GM18861 (cell line): ENCODE measurements around the gene HEYL.

ENCODE experiments used
- ATAC-seq: cut with Tn5 transposase; IDR thresholded peaks from one replicate; pipeline ENCODE4 v1.9.1; 2021; ENCODE audit not compliant: unreplicated experiment

HEYL gene

DNA sequence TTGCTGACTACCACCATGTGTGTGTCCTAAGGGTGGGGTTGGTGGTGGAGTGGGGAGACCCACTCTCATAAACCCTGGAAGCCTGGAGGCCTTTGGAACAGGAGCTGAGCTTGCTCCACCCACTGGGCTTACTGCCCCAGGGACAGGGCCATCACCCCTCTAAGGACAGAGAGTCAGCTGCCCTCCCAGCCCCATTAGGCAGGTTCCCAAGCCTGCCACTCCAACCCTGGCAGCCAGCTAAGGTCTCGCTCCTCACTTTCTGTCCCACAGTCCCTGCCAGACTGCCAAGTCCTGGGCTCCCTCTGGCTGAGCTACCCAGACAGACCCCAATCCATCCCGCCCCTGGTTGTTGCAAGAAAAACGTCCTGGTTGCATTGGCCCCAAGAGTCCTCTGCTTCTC is 28.7 kb upstream of the HEYL start:
- no peak for ATAC-seq

- peak; percentile 76 for ATAC-seq
These were observed 27.3 kb upstream of the HEYL start for GRCh38 chr1:39666772-39667171.

DNA sequence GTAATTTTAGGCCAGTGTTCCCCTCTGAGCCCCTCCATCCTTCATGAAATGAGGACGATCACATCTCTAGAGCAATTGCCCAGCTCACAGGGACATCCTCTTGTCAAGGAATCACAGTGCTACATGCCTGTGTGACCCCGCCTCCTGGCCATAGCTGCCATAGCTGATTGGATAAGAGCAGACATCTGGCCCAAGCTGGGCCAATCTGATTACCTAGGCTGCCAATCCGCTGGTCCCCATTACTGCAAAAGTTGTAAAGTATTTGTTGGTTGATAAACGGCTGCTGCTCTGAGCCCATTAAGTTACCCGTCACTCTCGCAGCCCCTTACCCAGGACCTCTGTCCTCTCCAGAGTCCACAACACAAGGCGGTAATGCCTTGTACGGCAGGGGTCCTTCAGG is 24.1 kb upstream of the HEYL start:
- no peak for ATAC-seq

GRCh38 chr1:39662861-39663260 is 23.4 kb upstream of the HEYL start:
- no peak for ATAC-seq

DNA sequence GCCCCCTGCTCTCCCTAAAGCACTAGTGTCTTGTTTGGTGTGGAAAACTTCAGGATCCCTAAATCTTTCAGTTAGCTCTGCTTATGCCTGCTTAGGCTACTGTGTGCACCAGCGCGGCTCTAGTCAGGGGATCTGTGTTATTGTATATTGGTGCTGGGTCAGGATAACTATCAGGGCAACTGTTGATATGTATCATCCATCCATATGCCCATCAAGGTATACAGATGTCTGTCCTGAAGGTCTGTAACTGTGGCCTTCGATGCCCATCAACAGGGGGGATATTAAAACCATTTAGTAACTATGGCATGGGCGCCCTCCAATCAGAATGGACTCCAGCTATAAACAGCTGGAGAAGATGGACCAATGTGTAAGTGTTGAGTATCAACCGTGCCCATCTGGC is 20.1 kb upstream of the HEYL start:
- ATAC-seq = no peak

DNA sequence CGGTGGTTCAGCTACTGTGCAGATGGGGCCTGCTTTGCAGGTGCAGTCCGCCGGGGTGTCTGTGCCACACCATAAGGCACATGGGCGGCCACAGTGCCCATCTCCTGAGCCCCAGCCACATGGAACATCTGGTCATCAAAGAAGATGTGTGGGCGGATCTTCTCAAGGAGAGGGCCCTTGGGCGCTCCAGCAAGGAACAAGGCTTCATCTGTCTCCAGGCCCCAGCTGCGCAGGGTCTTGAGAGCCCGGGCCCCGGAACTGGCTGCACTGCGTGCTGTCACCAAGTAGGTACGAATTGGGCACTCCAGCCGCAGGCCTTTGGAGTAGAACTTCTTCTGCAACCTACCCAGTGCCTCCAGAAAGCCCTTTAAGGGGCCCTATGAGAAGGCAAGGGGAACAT is 19.7 kb upstream of the HEYL start:
- no peak for ATAC-seq

- ATAC-seq = no peak
These were observed 18.6 kb upstream of the HEYL start for GRCh38 chr1:39657923-39658485.

GRCh38 chr1:39657402-39657801 is 18.0 kb upstream of the HEYL start:
- ATAC-seq = no peak

DNA sequence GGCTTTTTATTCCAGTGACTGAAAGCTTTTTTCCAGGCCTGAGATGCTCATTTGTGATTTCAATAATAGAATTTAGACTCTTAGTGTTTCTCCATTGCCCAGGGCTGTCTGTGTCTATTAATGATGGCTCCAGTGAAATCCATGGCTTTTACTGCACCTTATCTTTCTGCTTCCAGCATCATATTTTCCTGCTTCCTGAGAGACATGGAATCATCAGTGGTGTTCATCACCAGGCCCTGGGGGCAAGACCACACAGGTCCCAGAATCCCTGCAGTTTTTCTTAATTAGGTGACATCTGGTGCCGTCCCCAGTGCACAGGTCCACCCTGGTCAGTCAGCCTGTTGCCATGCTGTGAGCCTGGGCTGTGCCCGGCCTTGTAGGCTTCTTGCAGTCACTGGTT is 16.9 kb upstream of the HEYL start:
- ATAC-seq = no peak

DNA sequence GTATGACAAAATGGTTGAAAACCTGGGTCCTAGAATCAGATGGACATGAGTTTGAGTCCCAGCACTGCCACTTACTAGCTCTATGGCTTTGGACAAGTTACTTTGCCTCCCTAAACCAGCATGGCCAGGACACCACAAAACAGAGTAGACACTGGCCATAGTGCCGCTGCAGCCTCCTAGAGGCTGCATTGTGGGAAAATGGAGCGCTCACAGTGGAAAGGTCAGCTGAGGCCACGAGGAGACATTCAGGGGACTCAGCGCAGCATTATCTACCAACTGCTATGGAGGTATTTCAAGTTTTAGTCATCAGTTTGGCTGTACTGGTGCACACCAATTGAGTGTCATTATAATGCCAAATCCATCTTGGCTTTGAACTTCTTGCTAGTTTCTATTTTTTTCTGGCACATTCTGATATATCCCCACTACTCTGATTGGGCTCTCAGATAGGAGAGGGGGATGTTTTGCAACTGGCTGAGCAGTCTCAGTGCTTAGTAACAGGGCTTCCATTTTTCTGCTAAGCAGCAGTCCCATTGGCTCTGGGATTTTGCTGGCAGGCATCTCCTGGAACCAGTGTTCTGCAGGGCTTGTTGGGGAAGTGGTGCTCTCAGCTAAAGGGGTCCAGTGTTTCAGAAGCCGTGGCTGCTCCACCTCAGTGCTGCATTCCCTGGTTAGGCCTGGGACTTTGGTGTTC is 16.3 kb upstream of the HEYL start:
- no peak for ATAC-seq

- ATAC-seq = no peak
These were observed 14.8 kb upstream of the HEYL start for GRCh38 chr1:39654291-39654690.

DNA sequence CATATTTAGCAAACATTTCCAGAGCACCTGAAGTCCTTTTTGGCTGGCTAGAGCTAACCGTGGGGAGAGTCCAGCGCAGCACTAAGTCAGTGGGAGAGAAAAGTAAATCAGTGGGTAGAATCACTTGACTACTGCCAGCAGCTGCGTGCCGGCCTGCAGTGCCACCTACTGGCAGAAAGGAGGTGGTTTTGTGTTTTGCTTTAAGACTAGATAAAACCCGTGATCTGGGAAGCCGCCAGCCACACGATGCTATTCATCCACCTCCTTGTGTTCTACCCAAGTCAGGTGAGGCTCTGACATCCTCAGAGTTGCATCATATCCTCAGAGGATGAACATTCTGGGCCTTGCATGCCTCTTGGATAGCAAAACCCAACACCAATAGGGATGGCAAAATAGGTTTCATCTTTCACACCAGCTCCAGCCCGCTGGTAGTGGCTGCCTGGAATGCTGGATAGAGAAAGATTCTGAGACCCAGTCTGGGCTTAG is 14.1 kb upstream of the HEYL start:
- no peak for ATAC-seq

GRCh38 chr1:39652554-39652953 is 13.1 kb upstream of the HEYL start:
- no peak for ATAC-seq

DNA sequence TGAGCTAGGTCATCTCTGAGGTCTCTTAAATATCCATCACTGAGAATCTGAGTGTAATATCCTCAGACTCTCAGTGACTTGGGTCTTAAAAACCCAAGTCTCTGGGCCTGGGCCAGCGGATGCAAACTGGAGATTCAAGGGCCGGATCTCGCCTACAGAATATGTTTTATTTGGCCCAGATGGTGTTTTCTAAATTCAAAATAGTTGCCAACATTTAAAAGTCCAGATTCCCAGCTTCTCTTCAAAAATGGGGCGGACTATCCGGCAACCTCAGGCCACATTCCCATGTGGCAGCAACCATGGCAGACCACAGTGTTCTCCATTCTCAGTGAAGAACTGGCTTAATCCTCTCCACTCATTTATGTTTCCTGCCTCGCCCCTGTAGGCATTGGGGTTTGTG is 12.7 kb upstream of the HEYL start:
- ATAC-seq = no peak

- ATAC-seq = no peak
These were observed 11.0 kb upstream of the HEYL start for GRCh38 chr1:39650431-39650830.

DNA sequence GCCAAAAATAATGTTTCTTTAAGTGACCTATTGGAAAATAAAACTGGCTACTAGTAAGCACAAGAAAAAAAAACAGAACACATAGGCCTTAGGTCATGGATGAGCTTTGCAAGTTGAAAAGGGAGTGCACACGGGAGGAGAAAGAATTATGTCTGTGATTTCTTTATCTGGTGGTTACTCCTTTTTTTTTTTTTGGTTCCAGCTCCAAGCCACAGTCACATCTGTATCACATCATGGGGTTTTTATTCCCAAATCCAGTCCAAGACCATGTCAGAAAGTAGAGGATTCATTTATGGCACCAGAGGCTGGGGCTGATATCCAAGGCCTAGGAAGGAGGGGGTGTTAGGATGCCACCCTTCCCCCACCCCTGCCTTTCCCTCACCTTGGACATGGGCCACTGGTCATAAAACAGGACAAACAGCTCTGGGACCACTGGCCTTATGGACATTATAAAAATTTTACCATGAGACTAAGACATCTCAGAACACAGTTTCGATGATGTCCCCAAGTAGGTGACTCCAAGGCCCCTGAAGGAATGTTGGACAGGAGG is 10.3 kb upstream of the HEYL start:
- ATAC-seq = no peak

GRCh38 chr1:39648496-39648895 is 9.1 kb upstream of the HEYL start:
- no peak for ATAC-seq

DNA sequence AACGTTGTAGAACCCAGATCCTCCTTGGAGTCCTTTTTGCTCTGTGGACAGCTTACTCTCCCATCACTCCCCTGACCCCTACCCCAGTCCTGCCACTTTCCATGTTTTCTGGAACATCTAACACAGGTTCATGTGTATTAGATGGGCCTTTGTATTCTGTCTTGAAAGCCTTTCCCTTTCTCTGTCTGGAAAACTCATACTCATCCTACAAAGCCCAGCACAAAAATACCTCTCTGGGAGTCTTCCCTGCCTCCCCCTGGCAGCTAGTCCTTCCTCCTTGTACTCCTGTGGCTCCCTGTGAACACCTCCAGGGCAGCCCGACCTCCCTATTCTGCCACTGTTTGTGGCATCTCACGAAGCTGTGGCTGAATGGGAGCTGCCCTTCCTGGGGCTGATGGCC is 7.8 kb upstream of the HEYL start:
- ATAC-seq = no peak

GRCh38 chr1:39646232-39647081 is 7.0 kb upstream of the HEYL start:
- ATAC-seq = no peak

DNA sequence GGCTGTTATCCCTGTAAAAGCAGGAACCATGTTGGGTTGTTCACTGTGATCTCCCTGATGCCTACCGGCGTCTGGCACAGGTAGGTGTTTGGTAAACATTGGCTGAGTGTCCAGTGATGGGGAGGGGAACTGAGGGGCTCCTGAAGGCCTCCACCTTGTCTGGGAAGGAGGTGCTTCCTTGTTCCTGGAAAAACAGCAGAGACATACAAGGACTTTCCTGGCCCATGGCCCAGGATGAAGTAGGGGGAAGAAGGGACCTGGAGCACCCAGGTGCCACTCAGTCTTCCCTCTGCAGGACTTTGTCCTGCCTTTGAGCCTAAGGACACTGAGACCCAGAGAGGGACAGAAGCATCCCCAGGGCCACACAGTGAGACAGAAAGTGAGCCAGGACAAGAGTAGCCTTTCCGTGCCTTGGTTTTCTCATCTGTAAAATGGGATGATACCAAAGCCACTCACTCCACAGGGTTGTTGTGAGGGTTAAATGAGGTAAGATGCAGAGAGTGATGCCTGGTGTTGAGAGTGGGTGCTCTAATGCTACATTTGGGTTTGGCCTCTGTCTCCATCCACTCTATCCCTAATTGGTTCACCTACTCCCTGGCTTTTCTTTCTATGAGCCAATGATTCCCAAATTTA is 6.1 kb upstream of the HEYL start:
- ATAC-seq = no peak

DNA sequence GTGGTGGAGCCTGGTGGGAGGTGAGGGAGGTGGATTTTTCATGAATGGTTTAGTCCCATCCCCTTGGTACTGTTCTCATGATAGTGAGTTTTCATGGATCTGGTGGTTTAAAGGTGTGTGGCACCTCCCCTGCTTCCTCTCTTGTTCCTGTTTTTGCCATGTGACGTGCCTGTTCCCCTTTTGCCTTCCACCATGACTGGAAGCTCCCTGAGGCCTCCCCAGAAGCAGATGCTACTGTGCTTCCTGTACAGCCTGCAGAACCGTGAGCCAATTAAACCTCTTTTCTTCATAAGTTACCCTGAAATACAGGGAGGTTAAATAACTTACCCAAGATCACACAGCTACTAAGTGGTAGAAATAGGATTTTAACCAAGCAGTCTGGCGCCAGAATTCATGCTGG is 4.3 kb upstream of the HEYL start:
- no peak for ATAC-seq
